ENCODE data around the gene SPART.

DNA sequence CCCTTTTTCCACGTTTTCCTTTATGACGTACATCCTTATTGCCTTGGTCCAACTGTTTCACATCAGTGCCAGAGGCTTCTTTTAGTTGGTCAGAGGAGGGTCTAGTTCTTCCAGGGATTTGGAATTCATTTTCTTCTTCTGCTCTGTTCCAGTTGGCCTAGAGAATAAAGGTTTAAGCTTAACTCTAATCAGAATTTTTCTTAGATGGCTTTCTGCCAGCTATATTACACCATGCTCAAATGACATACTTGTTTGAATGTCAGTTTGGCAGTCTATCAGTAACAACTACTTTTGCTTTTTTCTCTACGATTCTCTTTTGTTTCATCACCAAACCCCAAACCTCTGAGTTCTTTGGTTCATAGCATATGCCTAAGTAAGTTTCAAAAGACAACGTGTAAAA is 16.8 kb downstream of the SPART start:
- TF ChIP-seq RFX5 (IDR thresholded peaks at IDR 0.05; ENCODE audit: low read length) (no peak), EP300 (IDR thresholded peaks at IDR 0.05; ENCODE audit: borderline replicate concordance in 1 of 2, low read depth in 1 of 2, low read length in 1 of 2) (no peak), GABPA (IDR thresholded peaks at IDR 0.05; ENCODE audit: low read depth) (no peak), SMC3 (IDR thresholded peaks at IDR 0.05; ENCODE audit: low read depth, low read length) (no peak), POLR2AphosphoS5 (IDR thresholded peaks at IDR 0.05; ENCODE audit: low read depth, low read length) (no peak), MEF2A (IDR thresholded peaks at IDR 0.05; ENCODE audit: borderline replicate concordance, low read depth) (no peak)
- TF ChIP-seq, protein P1, sequence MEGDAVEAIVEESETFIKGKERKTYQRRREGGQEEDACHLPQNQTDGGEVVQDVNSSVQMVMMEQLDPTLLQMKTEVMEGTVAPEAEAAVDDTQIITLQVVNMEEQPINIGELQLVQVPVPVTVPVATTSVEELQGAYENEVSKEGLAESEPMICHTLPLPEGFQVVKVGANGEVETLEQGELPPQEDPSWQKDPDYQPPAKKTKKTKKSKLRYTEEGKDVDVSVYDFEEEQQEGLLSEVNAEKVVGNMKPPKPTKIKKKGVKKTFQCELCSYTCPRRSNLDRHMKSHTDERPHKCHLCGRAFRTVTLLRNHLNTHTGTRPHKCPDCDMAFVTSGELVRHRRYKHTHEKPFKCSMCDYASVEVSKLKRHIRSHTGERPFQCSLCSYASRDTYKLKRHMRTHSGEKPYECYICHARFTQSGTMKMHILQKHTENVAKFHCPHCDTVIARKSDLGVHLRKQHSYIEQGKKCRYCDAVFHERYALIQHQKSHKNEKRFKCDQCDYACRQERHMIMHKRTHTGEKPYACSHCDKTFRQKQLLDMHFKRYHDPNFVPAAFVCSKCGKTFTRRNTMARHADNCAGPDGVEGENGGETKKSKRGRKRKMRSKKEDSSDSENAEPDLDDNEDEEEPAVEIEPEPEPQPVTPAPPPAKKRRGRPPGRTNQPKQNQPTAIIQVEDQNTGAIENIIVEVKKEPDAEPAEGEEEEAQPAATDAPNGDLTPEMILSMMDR (IDR thresholded peaks at IDR 0.05), result no peak
- TF ChIP-seq, protein P2, sequence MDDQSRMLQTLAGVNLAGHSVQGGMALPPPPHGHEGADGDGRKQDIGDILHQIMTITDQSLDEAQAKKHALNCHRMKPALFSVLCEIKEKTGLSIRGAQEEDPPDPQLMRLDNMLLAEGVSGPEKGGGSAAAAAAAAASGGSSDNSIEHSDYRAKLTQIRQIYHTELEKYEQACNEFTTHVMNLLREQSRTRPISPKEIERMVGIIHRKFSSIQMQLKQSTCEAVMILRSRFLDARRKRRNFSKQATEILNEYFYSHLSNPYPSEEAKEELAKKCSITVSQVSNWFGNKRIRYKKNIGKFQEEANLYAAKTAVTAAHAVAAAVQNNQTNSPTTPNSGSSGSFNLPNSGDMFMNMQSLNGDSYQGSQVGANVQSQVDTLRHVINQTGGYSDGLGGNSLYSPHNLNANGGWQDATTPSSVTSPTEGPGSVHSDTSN (IDR thresholded peaks at IDR 0.05), result no peak
- TF ChIP-seq, protein P3, sequence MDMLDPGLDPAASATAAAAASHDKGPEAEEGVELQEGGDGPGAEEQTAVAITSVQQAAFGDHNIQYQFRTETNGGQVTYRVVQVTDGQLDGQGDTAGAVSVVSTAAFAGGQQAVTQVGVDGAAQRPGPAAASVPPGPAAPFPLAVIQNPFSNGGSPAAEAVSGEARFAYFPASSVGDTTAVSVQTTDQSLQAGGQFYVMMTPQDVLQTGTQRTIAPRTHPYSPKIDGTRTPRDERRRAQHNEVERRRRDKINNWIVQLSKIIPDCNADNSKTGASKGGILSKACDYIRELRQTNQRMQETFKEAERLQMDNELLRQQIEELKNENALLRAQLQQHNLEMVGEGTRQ (IDR thresholded peaks at IDR 0.05; ENCODE audit: borderline replicate concordance, low read depth, low read length), result no peak

Measured in SK-N-SH (cell line).